Mucosa of stomach (tissue), 1 donor: Measurements from ENCODE around the gene CEP152.

Source experiments
- H3K27me3 ChIP-seq: one replicate; pipeline ENCODE4 v1.7.0; 2013; ENCODE audit warnings: mild to moderate bottlenecking, low read length; ENCODE audit not compliant: control insufficient read depth, insufficient read depth
- H3K36me3 ChIP-seq: one replicate; pipeline ENCODE4 v1.7.0; 2013; ENCODE audit warnings: low read length; ENCODE audit not compliant: control insufficient read depth, insufficient read depth
- H3K4me1 ChIP-seq: one replicate; pipeline ENCODE4 v1.7.0; 2013; ENCODE audit warnings: mild to moderate bottlenecking, low read length; ENCODE audit not compliant: control insufficient read depth, insufficient read depth
- H3K4me3 ChIP-seq: one replicate; pipeline ENCODE4 v1.7.0; 2013; ENCODE audit warnings: low read length
- H3K9ac ChIP-seq: one replicate; pipeline ENCODE4 v1.7.0; 2013; ENCODE audit warnings: mild to moderate bottlenecking, low read length, moderate library complexity
- H3K9me3 ChIP-seq: one replicate; pipeline ENCODE4 v1.7.0; 2013; ENCODE audit warnings: mild to moderate bottlenecking, low read length, moderate library complexity; ENCODE audit not compliant: control insufficient read depth
- donor health status: Pancreatic carcinoma.

Gene CEP152

DNA sequence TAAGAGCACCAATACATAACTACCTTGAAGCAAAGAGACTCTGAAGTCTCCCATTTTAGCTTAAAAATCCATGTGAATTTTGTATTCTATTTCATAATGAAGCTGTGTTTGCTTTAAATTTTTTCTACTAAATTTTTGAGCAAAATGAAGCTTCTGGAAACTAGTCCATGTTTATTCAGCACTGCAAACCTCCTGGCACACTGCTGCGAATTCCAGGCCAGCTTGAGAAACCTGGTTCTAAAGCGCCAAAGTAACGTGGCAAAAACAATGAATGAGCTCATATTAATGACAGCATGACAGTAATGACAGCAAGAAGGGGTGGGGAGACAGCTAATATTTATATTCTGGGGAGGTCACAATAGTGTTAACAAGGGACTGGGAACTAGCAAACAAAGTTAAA lies 25.7 kb downstream of the CEP152 start:
- no peaks in the 10 kb centered on the region for H3K9me3 ChIP-seq
- H3K27me3 ChIP-seq: no peaks in the 10 kb centered on the region
- H3K9ac ChIP-seq: no peak overlapping the region
- no peak overlapping the region for H3K4me3 ChIP-seq
- no peaks in the 10 kb centered on the region for H3K36me3 ChIP-seq
- no peaks in the 10 kb centered on the region for H3K4me1 ChIP-seq

DNA sequence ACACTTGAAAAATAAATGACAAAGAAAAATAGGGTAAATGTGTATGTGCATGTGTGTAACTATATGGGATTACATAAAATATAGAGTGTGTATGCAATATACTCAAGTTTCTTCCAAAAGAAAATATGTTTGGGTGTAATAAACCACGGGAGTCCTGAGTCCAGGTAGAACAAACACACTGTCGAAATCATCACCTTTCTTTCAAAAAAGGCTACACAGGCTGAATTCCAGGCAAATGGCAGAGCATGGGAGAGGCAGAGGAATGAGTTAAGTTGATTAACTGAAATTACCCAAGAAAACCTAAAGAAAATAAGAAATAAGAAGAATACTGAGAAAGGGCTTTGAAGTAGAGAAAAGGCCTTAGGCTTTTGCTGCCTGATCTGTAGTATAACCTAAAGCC lies 26.1 kb downstream of the CEP152 start:
- H3K9ac ChIP-seq: no peak overlapping the region

DNA sequence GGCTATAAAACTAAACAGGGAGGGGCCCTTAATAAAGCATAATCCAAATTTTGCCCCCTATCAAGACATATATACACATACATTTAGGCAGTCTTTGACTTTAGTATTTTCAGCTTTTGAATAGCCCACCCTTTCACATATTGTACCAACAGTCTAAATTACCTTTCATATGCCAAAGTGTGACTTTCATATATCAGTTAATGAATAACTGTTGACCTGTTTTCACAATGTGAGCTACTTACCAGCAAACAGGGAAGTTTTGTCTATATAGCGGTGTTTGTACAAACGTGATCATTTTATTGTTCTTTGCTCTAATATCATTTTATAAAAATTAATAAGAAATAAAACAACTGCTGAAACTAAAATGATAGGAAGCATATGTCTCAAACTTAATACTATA lies 28.0 kb downstream of the CEP152 start:
- no peak overlapping the region for H3K4me3 ChIP-seq
- no peaks in the 10 kb centered on the region for H3K36me3 ChIP-seq
- H3K9ac ChIP-seq: no peak overlapping the region
- H3K9me3 ChIP-seq: no peaks in the 10 kb centered on the region
- H3K4me1 ChIP-seq: no peaks in the 10 kb centered on the region
- H3K27me3 ChIP-seq: no peaks in the 10 kb centered on the region

More for the DNA sequence above, 26.1 kb downstream of the CEP152 start:
- Histone ChIP-seq H3K27me3 (no peaks in the 10 kb centered on the region), H3K4me3 (no peak overlapping the region), H3K4me1 (no peaks in the 10 kb centered on the region), H3K9me3 (no peaks in the 10 kb centered on the region), H3K36me3 (no peaks in the 10 kb centered on the region)

DNA sequence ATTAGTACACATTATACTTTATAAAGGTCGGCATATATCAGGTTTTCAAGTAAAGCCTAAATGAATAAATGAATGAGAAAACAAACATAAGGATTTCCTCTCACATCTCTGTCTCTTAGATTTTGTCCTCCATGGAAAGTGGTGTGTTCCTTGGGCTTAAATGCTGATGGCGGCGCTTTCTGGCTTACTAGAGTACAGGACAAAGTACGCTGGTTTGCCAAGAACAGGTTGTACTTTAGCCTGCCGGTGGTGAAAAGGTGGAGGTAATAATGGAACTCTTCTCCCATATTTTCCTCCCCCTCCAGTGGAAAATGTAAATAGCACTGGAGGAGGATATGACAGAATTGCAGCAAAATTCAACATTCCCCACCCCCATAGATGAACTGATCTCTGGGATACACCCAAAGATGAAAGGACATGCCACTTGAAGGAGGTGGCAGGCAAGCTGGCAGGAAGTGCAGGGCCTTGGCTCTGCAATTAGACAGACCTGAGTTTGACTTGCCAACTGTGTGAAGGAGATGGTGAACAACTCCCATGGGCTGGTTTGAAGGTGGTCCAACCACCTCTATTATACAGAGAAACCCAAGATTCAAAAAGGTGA lies 29.3 kb downstream of the CEP152 start:
- Histone ChIP-seq H3K9me3 (no peaks in the 10 kb centered on the region), H3K4me3 (no peak overlapping the region), H3K4me1 (no peaks in the 10 kb centered on the region), H3K9ac (no peak overlapping the region), H3K27me3 (no peaks in the 10 kb centered on the region), H3K36me3 (no peaks in the 10 kb centered on the region)

DNA sequence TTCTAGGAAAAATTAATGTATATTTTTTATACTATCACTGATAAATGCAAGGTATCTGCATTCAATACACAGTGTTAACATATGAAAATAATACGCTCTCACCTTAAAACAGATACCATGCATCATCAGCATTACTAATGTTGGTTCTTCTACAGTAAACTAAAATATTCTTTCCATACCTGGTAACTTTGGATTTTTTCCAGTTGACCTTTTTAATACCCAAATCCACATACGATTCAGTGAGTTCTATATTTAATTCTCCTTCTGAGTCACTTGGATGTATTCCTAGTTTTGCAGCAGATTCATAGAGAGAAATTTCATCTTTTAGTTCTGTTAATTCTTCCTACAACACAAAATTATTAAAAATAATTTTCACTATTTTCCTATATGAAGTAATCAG lies 29.9 kb downstream of the CEP152 start:
- H3K9me3 ChIP-seq: no peaks in the 10 kb centered on the region
- no peaks in the 10 kb centered on the region for H3K36me3 ChIP-seq
- H3K9ac ChIP-seq: no peak overlapping the region
- H3K27me3 ChIP-seq: no peaks in the 10 kb centered on the region
- H3K4me3 ChIP-seq: no peak overlapping the region
- no peaks in the 10 kb centered on the region for H3K4me1 ChIP-seq

DNA sequence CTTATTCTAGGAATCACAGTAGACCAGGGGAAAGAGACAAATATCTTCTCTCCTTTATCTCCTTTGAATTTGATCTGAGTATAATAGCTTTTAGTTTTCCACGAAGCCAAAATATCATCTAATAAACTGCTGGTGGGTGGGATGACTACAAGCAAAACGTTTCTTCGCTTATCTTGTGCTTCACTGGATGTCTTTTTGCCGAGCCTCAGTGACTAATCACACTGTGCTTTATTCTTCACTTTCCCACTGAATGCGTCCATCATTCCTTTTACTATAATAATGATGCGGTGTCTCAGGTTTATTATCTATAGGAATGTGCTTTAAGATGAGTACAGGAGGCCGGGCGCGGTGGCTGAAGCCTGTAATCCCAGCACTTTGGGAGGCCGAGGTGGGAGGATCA lies 32.5 kb downstream of the CEP152 start:
- H3K4me3 ChIP-seq: no peak overlapping the region
- H3K9ac ChIP-seq: no peak overlapping the region
- no peaks in the 10 kb centered on the region for H3K27me3 ChIP-seq
- no peaks in the 10 kb centered on the region for H3K36me3 ChIP-seq
- H3K4me1 ChIP-seq: peaks cover under 1% of the 10 kb centered on the region
- H3K9me3 ChIP-seq: no peaks in the 10 kb centered on the region

DNA sequence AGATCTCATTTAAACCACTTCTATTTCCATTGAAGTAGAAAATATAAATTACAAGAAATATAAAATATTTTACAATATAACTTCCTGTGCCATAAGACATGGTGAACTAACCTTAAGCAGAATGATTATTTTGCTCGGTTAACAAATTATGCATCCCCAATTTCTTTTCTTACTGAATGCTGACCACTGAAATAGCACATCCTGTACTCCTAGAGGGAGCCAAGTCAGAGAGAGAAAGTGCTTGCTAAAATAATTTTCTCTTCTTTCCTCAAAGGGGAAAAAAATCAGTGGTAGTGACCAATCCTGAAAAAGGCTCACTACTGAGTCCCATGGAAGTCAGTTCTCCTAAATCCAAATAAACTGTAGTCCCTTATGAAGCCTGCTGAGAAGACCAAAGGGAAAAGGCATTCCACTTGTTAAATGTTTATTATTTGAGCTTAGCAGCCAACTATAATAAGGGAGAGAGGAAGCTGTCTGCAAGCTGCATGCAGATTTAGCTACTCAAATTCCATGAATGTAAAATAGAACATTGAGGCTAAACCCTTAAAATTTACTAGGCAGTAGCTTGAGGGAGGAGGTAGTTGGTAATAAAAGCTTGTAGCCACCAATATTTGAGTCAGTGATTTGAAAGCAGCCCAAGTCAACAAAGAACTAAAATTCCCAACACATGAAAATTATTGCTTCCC lies 33.1 kb downstream of the CEP152 start:
- no peaks in the 10 kb centered on the region for H3K36me3 ChIP-seq
- H3K4me3 ChIP-seq: no peak overlapping the region
- H3K27me3 ChIP-seq: no peaks in the 10 kb centered on the region
- H3K9ac ChIP-seq: no peak overlapping the region
- H3K9me3 ChIP-seq: no peaks in the 10 kb centered on the region
- peaks cover 6% of the 10 kb centered on the region for H3K4me1 ChIP-seq

DNA sequence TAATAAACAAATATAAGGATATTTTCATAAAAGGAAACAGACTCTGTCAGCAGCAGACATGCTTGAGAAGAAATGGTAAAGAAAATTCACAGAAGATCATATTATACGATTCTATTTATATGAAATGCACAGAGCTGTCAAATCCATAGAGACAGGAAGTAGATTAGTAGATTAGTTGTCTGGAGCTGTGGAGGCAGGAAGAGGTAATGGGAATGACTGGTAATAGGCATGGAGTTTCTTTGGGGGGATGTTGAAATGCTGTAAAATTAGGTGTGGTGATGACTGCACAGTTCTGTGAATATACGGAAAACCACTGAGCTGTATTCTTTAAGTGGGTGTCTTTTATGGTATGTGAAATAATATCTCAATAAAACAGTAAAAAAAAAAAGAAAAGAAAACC lies 35.3 kb downstream of the CEP152 start:
- Histone ChIP-seq H3K36me3 (no peaks in the 10 kb centered on the region), H3K9me3 (no peaks in the 10 kb centered on the region), H3K4me1 (peaks cover 6% of the 10 kb centered on the region), H3K9ac (no peak overlapping the region), H3K27me3 (no peaks in the 10 kb centered on the region), H3K4me3 (no peak overlapping the region)

DNA sequence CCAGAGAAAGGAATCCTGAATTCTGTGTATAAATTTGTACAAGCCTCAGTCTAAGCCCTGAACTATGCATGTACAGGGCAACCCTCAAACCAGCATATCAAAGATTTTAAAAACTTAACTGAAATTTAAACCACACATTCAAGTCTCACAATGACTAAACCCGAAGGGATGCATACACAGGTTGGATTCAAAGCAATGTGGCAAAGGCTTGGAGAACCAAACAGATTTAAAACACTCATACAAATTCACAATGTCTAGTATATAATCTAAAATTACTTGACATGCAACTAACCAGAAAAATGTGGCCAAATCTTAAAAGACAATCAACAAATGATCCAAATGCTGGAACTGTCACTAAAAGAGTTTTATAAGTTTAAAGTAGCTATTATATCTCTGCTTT lies 36.4 kb downstream of the CEP152 start:
- H3K27me3 ChIP-seq: no peaks in the 10 kb centered on the region
- H3K9ac ChIP-seq: no peak overlapping the region
- H3K4me3 ChIP-seq: no peak overlapping the region
- no peaks in the 10 kb centered on the region for H3K36me3 ChIP-seq
- H3K9me3 ChIP-seq: no peaks in the 10 kb centered on the region
- peaks cover 6% of the 10 kb centered on the region for H3K4me1 ChIP-seq

DNA sequence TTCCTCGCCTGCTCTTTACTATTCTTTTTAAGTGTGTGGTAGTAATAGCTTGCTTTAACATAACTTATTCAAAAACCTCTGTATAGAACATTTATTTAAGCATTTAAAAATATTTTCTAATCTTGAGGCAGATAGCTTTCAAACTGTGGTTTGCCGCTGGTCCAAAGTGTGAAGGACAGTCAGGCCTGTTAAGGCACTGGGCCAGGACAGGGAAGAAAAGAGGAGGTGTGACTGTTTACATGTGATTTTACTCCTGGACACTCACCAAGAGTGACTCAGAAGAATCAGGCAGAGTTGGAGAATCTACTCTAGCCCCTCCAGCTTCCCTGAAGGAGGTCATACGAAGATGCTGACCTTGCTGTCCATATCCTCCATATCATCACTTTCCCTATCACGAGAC lies 44.7 kb downstream of the CEP152 start:
- H3K9me3 ChIP-seq: no peaks in the 10 kb centered on the region

DNA sequence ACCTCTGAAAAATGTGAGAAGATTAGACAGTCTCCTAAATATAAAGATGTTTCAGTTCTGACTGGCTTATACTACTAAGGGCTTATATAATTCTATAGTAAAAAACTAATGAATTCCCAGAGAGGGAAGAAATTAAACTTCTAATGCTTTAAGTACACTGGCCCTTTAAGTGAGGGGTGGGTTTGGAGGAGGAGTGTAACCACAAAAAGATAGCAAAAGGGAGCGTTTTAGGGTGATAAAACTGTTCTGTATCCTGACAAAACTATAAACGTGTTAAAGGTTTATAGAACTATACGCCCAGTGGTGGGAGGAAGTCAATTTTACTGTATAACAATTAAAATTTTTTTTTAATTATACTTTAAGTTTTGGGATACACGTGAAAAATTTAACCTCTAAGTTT lies 45.8 kb downstream of the CEP152 start:
- no peaks in the 10 kb centered on the region for H3K9me3 ChIP-seq
- H3K4me1 ChIP-seq: no peaks in the 10 kb centered on the region
- H3K36me3 ChIP-seq: no peaks in the 10 kb centered on the region
- H3K9ac ChIP-seq: no peak overlapping the region
- no peaks in the 10 kb centered on the region for H3K27me3 ChIP-seq
- H3K4me3 ChIP-seq: no peak overlapping the region

More for the DNA sequence above, 44.7 kb downstream of the CEP152 start:
- Histone ChIP-seq H3K36me3 (no peaks in the 10 kb centered on the region), H3K27me3 (no peaks in the 10 kb centered on the region), H3K4me1 (no peaks in the 10 kb centered on the region), H3K9ac (no peak overlapping the region), H3K4me3 (no peak overlapping the region)

DNA sequence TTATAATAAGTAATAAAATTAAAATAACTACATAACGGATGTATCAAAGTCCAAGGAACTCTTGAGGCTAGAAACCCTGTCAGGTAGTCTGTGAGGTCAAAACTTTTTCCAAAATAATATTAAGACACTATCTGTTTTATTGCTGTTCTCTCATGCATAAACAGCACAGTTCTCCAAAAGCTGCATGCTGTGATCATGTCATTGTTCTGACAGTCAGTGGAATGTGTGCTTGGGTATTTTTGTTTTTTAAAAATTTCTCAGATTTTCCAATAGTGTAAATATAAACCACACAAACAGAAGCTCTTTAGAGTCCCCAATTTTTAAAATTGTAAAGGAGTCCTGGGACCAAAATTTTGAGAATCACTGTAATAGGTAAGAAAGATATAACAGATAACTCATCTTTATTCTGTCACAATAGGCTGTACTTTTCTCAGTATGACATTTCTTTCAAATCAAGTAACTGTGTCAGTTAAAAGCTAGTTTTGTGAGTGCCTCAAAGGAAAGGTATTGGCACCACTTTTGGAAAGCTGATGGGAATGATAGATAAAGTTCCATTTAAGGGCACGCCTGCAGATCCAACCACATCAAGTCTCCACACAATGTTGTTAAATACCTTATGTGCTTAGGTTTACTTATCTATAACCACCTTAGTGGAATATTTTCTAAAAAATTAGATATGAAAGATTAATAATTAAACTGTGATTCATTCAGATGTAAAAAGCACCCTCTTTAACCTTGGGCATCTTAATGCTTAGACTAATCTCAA lies 49.3 kb downstream of the CEP152 start:
- no peaks in the 10 kb centered on the region for H3K9me3 ChIP-seq
- no peaks in the 10 kb centered on the region for H3K27me3 ChIP-seq
- no peaks in the 10 kb centered on the region for H3K4me1 ChIP-seq
- no peak overlapping the region for H3K9ac ChIP-seq
- H3K36me3 ChIP-seq: no peaks in the 10 kb centered on the region
- no peak overlapping the region for H3K4me3 ChIP-seq
